ENCODE results near the gene TRERF1.

TRERF1 gene

GRCh38 chr6:42302411-42302810, 149.3 kb downstream of the TRERF1 start:
- in situ Hi-C loops (cut with MboI; ENCODE audit: low sequenced_read_pairs, unreplicated experiment) = no loop called here
- TF ChIP-seq CTCF (IDR thresholded peaks at IDR 0.05; ENCODE audit: borderline replicate concordance, control extremely low read depth, extremely low read depth, insufficient read depth, missing control alignments) = no peak

GRCh38 chr6:42301986-42302385, 149.7 kb downstream of the TRERF1 start:
- no peak for DNase-seq (ENCODE audit: low spot score)
- in situ Hi-C loops (cut with MboI; ENCODE audit: low sequenced_read_pairs, unreplicated experiment) = no loop called here
- TF ChIP-seq CTCF (IDR thresholded peaks at IDR 0.05; ENCODE audit: borderline replicate concordance, control extremely low read depth, extremely low read depth, insufficient read depth, missing control alignments) = no peak

More at GRCh38 chr6:42302411-42302810, 149.3 kb downstream of the TRERF1 start:
- no peak for DNase-seq (ENCODE audit: low spot score)

- in situ Hi-C loops (cut with MboI; ENCODE audit: low sequenced_read_pairs, unreplicated experiment) = no loop called here
Measured at GRCh38 chr6:42300701-42301100, 151.0 kb downstream of the TRERF1 start.

GRCh38 chr6:42300185-42300584, 151.5 kb downstream of the TRERF1 start:
- in situ Hi-C loops (cut with MboI; ENCODE audit: low sequenced_read_pairs, unreplicated experiment) = no loop called here
- TF ChIP-seq CTCF (IDR thresholded peaks at IDR 0.05; ENCODE audit: borderline replicate concordance, control extremely low read depth, extremely low read depth, insufficient read depth, missing control alignments) = no peak
- DNase-seq (ENCODE audit: low spot score) = no peak

More at GRCh38 chr6:42300701-42301100, 151.0 kb downstream of the TRERF1 start:
- TF ChIP-seq CTCF (IDR thresholded peaks at IDR 0.05; ENCODE audit: borderline replicate concordance, control extremely low read depth, extremely low read depth, insufficient read depth, missing control alignments) = no peak
- no peak for DNase-seq (ENCODE audit: low spot score)

- in situ Hi-C loops (cut with MboI; ENCODE audit: low sequenced_read_pairs, unreplicated experiment) = no loop called here
- DNase-seq (ENCODE audit: low spot score) = no peak
- no peak for TF ChIP-seq CTCF (IDR thresholded peaks at IDR 0.05; ENCODE audit: borderline replicate concordance, control extremely low read depth, extremely low read depth, insufficient read depth, missing control alignments)
Measured at GRCh38 chr6:42297661-42298060, 154.1 kb downstream of the TRERF1 start.

- DNase-seq (ENCODE audit: low spot score) = no peak
Measured at GRCh38 chr6:42296614-42297013, 155.1 kb downstream of the TRERF1 start.

More at GRCh38 chr6:42296614-42297013, 155.1 kb downstream of the TRERF1 start:
- in situ Hi-C loops (cut with MboI; ENCODE audit: low sequenced_read_pairs, unreplicated experiment) = no loop called here
- no peak for TF ChIP-seq CTCF (IDR thresholded peaks at IDR 0.05; ENCODE audit: borderline replicate concordance, control extremely low read depth, extremely low read depth, insufficient read depth, missing control alignments)

Measured in GM13976 (cell line).